Gastroesophageal sphincter (tissue), 3 donors: ENCODE results near the gene CRTC2.

ENCODE experiments used
- POLR2A ChIP-seq, 2 donors: fragments of 450-650 bp; IDR thresholded peaks; one replicate each; pipeline ENCODE4 v1.6.1; 2017; ENCODE audit warnings: antibody characterized with exemption in 2 of 2, mild to moderate bottlenecking in 2 of 2, moderate library complexity in 1 of 2
- POLR2AphosphoS5 ChIP-seq: sonication (generic); formaldehyde crosslinking; IDR thresholded peaks from one replicate; pipeline ENCODE4 v1.6.1; 2017; ENCODE audit warnings: antibody characterized with exemption
- TF ChIP-seq, protein P1 (sequence below), 4 experiments: fragments of 200-600 bp in 2 of 4; fragments of 450-650 bp in 2 of 4; sonication (generic) in 1 of 4; IDR thresholded peaks; one replicate each; pipeline ENCODE4 v1.5.1; 2017 to 2019; ENCODE audit warnings: antibody characterized with exemption in 4 of 4, mild to moderate bottlenecking in 2 of 4, moderate library complexity in 2 of 4

DNA sequence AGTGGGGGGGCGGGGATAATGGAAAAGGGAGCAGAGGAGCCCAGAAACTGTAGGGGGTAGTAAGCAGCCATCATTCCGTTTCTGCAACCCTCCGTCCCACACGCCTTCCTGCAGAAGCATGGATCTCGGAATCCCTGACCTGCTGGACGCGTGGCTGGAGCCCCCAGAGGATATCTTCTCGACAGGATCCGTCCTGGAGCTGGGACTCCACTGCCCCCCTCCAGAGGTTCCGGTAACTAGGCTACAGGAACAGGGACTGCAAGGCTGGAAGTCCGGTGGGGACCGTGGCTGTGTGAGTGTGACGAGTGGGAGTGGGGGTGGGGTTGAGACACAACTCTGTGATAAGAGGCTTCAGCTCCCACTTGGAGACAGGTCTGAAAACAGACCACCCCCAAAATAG, 10.0 kb upstream of the CRTC2 start:
- no peak for TF ChIP-seq POLR2A (IDR thresholded peaks at IDR 0.05)
- TF ChIP-seq, protein P1, sequence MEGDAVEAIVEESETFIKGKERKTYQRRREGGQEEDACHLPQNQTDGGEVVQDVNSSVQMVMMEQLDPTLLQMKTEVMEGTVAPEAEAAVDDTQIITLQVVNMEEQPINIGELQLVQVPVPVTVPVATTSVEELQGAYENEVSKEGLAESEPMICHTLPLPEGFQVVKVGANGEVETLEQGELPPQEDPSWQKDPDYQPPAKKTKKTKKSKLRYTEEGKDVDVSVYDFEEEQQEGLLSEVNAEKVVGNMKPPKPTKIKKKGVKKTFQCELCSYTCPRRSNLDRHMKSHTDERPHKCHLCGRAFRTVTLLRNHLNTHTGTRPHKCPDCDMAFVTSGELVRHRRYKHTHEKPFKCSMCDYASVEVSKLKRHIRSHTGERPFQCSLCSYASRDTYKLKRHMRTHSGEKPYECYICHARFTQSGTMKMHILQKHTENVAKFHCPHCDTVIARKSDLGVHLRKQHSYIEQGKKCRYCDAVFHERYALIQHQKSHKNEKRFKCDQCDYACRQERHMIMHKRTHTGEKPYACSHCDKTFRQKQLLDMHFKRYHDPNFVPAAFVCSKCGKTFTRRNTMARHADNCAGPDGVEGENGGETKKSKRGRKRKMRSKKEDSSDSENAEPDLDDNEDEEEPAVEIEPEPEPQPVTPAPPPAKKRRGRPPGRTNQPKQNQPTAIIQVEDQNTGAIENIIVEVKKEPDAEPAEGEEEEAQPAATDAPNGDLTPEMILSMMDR (IDR thresholded peaks at IDR 0.05): no peak
- no peak for TF ChIP-seq POLR2AphosphoS5
